Subcutaneous abdominal adipose tissue (tissue), 5 donors: ENCODE results near the gene KRT79.

Source experiments
- H3K27ac ChIP-seq: one replicate; pipeline ENCODE4 v1.7.0; 2013; ENCODE audit warnings: low read depth, mild to moderate bottlenecking, inconsistent platforms, low read length, moderate library complexity
- H3K27me3 ChIP-seq, 5 donors: one replicate each; pipeline ENCODE4 v1.7.0; 2013; ENCODE audit warnings: low read length in 5 of 5, inconsistent platforms in 1 of 5; ENCODE audit not compliant: control insufficient read depth in 5 of 5, insufficient read depth in 4 of 5
- H3K36me3 ChIP-seq, 5 donors: one replicate each; pipeline ENCODE4 v1.7.0; 2013; ENCODE audit warnings: low read length in 5 of 5; ENCODE audit not compliant: control insufficient read depth in 5 of 5, insufficient read depth in 5 of 5
- H3K4me1 ChIP-seq, 5 donors: one replicate each; pipeline ENCODE4 v1.7.0; 2013; ENCODE audit warnings: low read length in 5 of 5, mild to moderate bottlenecking in 3 of 5, moderate library complexity in 1 of 5; ENCODE audit not compliant: control insufficient read depth in 5 of 5, insufficient read depth in 5 of 5
- H3K4me3 ChIP-seq, 5 donors: one replicate each; pipeline ENCODE4 v1.7.0; 2013; ENCODE audit warnings: low read length in 5 of 5, low read depth in 1 of 5
- H3K9ac ChIP-seq, 5 donors: one replicate each; pipeline ENCODE4 v1.7.0; 2013; ENCODE audit warnings: low read length in 5 of 5, mild to moderate bottlenecking in 4 of 5, moderate library complexity in 3 of 5
- H3K9me3 ChIP-seq, 5 donors: one replicate each; pipeline ENCODE4 v1.7.0; 2013; ENCODE audit warnings: low read length in 5 of 5; ENCODE audit not compliant: control insufficient read depth in 5 of 5
- donor health status: healthy.
- donor health status: healthy.
- donor health status: healthy.
- donor health status: healthy.
- donor health status: healthy.

The KRT79 gene

GRCh38 chr12:52846356-52846970, 12.4 kb upstream of the KRT79 start:
- H3K27me3 ChIP-seq: peaks cover 3 to 7% (median 5%) of the 10 kb centered on the region in 5 donors

GRCh38 chr12:52845946-52846345, 11.8 kb upstream of the KRT79 start:
- H3K4me1 ChIP-seq: no peaks in the 10 kb centered on the region
- H3K36me3 ChIP-seq: no peaks in the 10 kb centered on the region
- H3K4me3 ChIP-seq: no peak overlapping the region
- no peak overlapping the region for H3K27ac ChIP-seq
- H3K27me3 ChIP-seq: peaks cover 2 to 7% (median 5%) of the 10 kb centered on the region in 5 donors
- H3K9ac ChIP-seq: no peak overlapping the region
- no peaks in the 10 kb centered on the region for H3K9me3 ChIP-seq

More at GRCh38 chr12:52846356-52846970, 12.4 kb upstream of the KRT79 start:
- Histone ChIP-seq H3K9me3 (no peaks in the 10 kb centered on the region), H3K36me3 (no peaks in the 10 kb centered on the region), H3K4me3 (no peak overlapping the region), H3K27ac (no peak overlapping the region), H3K4me1 (no peaks in the 10 kb centered on the region), H3K9ac (no peak overlapping the region)

- Histone ChIP-seq H3K36me3 (no peaks in the 10 kb centered on the region), H3K27ac (no peak overlapping the region), H3K4me3 (no peak overlapping the region), H3K9me3 (no peaks in the 10 kb centered on the region), H3K9ac (no peak overlapping the region), H3K27me3 (peaks cover 0 to 6% (median 3%) of the 10 kb centered on the region in 5 donors), H3K4me1 (no peaks in the 10 kb centered on the region)
These were observed 10.3 kb upstream of the KRT79 start for GRCh38 chr12:52844386-52844785.

DNA sequence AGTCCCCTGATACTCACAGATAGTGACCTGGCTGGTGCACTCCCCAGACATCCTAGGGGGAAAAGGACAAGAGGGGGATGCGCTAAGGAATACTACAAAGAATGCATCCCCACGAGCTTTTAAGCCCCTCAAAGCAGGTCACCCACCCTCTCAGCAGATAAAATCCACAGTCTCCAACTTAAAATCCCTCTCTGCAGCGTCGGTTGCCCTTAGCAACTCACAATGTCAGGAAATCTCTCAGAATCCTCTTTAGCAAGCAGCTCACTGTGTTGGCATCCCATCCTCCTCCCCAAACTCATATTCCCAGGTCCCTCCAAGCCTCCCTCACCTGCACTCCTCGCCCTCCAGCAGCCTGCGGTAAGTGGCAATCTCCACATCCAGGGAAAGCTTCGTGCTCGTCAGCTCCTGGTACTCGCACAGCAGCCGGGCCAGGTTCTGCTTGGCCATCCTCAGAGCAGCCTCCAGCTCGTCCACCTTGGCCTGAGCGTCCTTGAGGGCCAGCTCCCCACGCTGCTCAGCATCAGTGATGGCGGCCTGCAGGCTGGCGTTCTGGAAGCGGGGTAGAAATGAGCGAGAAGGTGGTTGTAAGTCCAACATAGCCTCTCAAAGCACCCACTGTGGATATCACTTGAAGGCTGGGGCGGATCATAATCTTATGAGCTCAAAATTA, 5.5 kb upstream of the KRT79 start:
- Histone ChIP-seq H3K9me3 (no peaks in the 10 kb centered on the region), H3K9ac (no peak overlapping the region), H3K4me3 (no peak overlapping the region), H3K36me3 (no peaks in the 10 kb centered on the region), H3K27ac (no peak overlapping the region), H3K4me1 (no peaks in the 10 kb centered on the region), H3K27me3 (peaks cover 0 to 22% (median 6%) of the 10 kb centered on the region in 5 donors)

- no peaks in the 10 kb centered on the region for H3K9me3 ChIP-seq
- H3K9ac ChIP-seq: no peak overlapping the region
- no peaks in the 10 kb centered on the region for H3K4me1 ChIP-seq
- H3K36me3 ChIP-seq: no peaks in the 10 kb centered on the region
- H3K4me3 ChIP-seq: no peak overlapping the region
- no peak overlapping the region for H3K27ac ChIP-seq
- H3K27me3 ChIP-seq: peaks cover 0 to 22% (median 6%) of the 10 kb centered on the region in 5 donors
These were observed 4.7 kb upstream of the KRT79 start for GRCh38 chr12:52838609-52839435.

- no peaks in the 10 kb centered on the region for H3K36me3 ChIP-seq
- no peak overlapping the region for H3K4me3 ChIP-seq
- peaks cover 0 to 2% (median under 1%) of the 10 kb centered on the region in 5 donors for H3K4me1 ChIP-seq
- peaks cover 0 to 22% (median 6%) of the 10 kb centered on the region in 5 donors for H3K27me3 ChIP-seq
- H3K9ac ChIP-seq: no peak overlapping the region
- no peaks in the 10 kb centered on the region for H3K9me3 ChIP-seq
- H3K27ac ChIP-seq: no peak overlapping the region
These were observed 3.9 kb upstream of the KRT79 start for GRCh38 chr12:52837781-52838608.

GRCh38 chr12:52837413-52837741, 3.3 kb upstream of the KRT79 start:
- H3K36me3 ChIP-seq: no peaks in the 10 kb centered on the region
- H3K9me3 ChIP-seq: no peaks in the 10 kb centered on the region
- H3K27me3 ChIP-seq: peaks cover 0 to 22% (median 6%) of the 10 kb centered on the region in 5 donors
- H3K4me3 ChIP-seq: no peak overlapping the region
- H3K9ac ChIP-seq: no peak overlapping the region
- peaks cover 0 to 9% (median 7%) of the 10 kb centered on the region in 5 donors for H3K4me1 ChIP-seq
- H3K27ac ChIP-seq: no peak overlapping the region

DNA sequence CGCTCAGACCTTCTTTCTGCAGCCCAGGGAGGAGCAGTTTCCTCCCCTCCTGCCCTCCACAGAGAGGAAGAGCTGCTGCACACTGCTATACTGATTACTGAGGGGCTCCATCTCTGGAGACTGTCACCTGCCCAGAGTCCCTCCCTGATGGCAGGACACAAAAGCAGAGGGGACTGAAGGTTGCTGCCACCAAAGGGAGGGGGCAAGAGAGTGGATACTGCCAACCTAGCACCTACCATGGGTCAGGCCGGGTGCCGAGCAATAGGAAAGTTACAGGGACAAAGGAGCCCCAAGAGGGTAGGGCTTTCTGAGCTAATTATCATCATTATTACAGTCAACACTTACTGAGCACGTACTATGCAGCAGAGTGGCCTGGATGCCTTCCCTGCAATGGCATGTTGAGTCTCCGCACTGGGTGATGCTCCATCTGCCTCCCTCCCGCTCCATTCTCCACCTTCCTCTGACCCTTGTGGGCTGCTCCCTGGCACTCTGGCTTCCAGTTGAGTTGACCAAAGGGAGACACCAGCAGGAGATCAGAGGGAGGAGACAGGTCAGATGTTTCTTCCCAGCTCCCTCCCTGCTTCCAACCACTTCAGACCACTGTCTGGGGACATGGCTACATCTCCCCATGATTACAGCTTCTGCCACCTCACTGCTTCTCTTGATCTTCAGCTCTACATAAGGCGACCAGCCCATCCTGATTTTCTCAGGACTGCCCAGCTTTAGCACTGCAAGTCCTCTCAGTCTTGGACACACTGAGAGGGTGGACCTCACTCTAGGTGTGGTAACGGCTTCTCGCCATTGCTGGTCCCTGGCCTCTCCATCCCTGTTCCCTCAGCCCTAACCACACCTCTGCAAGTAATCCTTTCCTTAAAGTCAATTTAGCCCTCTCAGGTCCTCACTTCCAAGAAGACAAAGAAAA, 2.6 kb upstream of the KRT79 start:
- Histone ChIP-seq H3K27ac (no peak overlapping the region), H3K9ac (no peak overlapping the region)

DNA sequence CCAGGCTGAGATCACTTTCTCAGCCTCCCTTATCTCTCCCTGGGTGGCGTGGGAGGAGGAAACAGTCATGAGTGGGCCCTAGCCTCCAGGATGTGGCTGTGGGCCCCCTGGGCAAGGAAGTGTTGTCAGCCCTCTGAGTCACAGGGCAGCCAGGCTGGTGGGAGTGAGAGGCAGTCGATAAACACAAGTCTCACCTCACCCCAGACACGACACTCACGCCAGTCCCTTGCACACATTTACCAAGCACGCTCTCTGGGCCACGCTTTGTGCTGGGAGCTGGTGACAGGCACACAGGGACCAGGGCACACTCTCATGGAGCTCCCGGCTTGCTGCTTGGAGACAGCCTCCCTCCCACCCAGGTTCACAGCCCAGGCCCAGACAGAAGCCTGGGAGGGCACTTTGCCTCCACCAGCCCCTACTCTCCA, 1.9 kb upstream of the KRT79 start:
- no peak overlapping the region for H3K4me3 ChIP-seq
- H3K4me1 ChIP-seq: peaks cover 0 to 22% (median 20%) of the 10 kb centered on the region in 5 donors
- H3K9ac ChIP-seq: no peak overlapping the region
- H3K36me3 ChIP-seq: no peaks in the 10 kb centered on the region
- no peaks in the 10 kb centered on the region for H3K9me3 ChIP-seq
- peaks cover 0 to 22% (median 6%) of the 10 kb centered on the region in 5 donors for H3K27me3 ChIP-seq
- no peak overlapping the region for H3K27ac ChIP-seq

More for the DNA sequence above, 2.6 kb upstream of the KRT79 start:
- Histone ChIP-seq H3K27me3 (peaks cover 0 to 22% (median 6%) of the 10 kb centered on the region in 5 donors), H3K4me3 (no peak overlapping the region), H3K4me1 (peaks cover 0 to 15% (median 13%) of the 10 kb centered on the region in 5 donors), H3K9me3 (no peaks in the 10 kb centered on the region), H3K36me3 (no peaks in the 10 kb centered on the region)
